Activated T-cell treated with anti-CD3 and anti-CD28 coated beads, Interleukin-2, amount 50 U/mL, for 1 hour (primary cell): Measurements from ENCODE around the gene SLC22A17.
A peak's percentile ranks its signal among the peaks of the same experiment; 100 is the strongest.

Experiments
- DNase-seq: peaks from one replicate; pipeline ENCODE4 v3.0.0-alpha.2; 2020

The SLC22A17 gene

DNA sequence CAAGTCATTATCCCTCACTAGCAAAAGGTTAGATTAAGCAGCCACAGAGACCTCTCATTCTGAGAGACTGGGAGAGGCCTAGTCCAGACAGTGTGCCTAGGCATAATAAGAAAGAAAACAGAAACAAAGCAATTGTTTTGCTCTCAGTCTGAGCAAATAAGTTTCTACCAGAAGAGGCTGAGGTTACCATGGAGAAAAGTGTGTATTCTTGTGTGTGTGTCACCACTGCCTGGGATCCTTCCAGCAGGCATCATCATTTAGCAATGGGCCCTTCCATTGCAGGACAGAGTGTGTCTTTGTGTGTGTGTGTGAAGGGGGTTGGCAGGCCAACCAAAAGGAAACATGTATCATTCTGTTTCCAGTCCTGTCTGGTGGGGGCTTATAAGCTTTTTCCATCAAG is 8.6 kb upstream of the SLC22A17 start:
- DNase-seq: no peak

DNA sequence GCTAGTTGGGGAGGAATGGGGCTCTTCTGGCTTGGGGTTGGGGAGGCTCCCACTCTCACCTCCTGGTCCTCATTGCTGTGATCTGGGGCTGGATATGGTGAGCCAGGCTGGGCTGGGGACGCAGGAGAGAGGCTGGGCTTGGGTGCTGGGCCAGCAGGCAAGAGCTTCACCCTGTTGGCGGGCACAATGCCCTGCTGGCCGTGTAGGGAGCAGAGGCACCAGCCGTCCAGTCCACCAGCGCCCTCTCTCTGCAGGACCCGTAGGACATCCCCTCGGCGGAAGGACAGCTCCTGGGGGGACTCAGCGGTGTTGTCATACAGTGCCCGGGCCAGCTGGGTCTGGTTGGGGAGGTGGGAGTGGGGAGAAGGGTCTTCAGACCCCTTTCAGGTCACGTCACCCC is 7.8 kb upstream of the SLC22A17 start:
- no peak for DNase-seq

DNA sequence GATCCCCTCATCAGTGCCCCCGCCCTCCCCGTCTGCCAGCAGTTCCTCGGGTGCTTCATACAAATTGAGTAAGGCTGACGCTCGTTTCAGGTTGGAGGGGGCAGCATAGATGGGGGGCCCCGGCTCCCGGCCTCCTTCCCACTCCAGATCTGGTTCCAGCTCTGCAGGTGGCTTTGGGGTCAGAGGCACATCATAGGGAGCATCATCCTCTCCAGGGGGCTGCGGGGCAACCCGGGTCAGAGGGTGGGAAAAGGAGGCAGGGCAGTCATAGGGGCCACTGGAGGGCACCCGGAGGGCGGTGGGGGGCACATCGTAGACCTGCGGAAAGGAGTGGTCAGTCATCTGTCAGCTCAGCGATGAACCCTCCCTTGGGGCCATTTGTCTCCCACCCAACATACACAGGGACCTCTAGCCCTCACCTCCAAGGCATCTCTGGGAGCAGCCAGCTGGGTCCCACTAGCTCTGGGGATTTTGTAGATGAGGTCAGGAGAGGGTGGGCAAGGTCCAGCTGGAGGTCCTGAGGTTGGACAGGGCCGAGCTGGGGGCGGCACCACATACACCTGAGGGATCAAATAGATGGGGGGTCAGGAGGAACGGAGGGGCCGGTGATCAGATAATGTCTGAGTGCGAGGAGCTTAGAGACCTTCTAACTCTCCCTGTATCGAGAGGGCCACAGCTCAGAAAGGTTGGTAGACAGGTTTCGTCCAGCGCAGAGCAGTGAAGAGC is 7.2 kb upstream of the SLC22A17 start:
- no peak for DNase-seq

DNA sequence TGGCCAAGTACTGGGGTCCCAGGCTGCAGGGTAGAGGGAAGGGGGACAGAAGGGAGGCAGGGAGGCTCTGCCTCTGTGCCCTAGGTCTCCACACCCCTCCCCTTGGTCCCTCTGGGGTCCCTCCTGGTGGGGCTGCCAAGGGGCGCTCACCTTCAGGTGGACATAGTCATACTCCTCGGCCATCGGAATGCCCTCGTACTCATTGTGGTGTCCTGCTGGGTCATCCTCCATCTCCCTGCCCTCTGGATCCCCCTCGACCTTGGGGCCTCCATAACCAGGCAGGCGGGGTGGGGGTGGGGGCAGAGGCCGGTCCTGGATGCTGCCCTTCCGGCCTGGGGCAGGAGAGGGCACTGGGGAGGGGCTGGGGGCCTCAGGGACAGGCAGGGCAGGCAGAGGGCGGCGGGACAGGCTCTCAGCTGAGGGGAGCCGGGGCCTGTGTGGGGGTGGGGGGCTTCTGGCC is 6.5 kb upstream of the SLC22A17 start:
- no peak for DNase-seq

DNA sequence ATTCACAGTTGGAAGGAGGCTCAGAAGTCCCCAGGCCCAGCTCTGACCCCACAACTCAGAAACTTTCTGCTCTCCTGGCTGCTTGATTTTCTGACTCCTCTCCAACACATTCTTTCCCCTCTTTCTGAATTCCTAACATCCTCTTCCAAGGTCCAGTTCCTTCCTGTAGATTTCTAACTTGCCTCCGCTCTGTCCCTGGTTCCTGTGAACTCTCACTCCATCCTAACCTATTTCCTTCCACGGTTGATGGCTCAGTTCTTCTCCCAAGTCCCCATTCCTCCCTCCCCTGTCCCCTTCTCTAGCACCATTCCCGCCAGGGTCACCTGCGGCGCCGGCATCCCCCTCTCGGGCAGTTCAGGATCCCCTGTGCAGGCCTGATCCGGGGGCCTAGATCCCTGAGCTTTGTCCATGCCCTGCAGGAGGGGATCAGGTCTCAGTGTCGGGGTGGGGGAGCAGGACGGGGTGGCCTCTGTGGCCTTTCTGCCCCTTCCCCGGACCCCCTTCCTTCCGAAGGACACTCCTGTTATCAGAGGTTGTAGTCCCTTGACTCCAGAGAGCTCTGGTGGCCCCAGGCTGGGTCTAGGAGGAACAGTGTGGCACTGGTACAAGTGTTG is 6.0 kb upstream of the SLC22A17 start:
- no peak for DNase-seq

DNA sequence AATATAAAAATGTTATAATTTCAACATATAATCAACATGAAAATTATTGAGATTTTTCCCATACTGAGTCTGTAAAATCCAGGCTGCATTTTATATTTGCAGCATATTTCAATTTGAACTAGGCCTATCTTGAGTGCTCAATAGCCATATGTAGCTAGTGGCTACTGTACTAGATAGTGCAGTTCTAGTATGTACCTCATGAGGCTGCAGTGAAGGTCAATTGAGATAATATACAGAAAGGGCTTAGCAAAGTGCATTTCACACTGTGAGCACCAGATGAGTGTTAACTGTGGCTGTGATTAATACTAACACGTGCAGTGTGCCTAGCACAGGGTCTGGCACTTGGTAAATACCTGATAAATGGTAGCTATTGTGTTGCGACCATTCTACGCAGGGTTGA is 5.4 kb upstream of the SLC22A17 start:
- no peak for DNase-seq

DNA sequence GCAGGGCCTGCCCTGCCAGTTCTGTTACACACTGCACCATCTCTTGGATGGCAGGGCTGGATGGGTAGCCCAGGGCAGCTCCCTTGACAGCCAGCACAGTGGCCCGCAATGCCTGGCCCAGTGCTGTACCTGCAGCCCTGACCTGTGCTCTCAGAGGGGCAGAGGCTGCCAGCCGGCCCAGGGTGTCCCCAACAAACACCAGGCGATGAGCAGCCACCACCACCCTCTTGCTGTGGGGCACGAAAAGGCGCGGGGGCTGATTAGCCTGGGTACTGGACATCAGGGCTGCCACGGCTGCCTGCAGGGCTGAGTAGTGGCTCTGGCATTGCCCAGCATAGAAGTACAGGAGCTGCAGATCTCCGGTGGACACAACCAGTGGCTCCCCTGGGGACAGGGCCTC is 4.6 kb upstream of the SLC22A17 start:
- DNase-seq: no peak

DNA sequence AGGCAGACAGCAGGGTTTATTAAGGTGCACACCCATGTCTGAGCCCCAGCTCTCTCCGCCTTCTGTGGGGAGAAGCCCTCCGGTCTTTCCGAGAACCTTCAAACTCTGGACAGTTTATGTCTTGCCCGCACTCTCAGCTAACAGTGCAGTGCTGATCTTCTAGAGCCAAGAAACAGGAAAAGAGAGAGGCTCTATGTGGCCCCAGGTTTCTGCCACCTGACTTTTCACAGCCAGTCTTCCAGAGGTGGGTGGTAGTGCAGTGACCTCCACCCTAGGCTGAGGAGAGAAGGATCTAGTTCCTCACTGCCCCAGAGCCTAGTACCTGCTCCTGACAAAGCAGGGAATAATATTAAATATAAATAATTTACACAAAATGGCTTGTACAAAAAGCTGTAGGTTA is 4.0 kb upstream of the SLC22A17 start:
- no peak for DNase-seq

DNA sequence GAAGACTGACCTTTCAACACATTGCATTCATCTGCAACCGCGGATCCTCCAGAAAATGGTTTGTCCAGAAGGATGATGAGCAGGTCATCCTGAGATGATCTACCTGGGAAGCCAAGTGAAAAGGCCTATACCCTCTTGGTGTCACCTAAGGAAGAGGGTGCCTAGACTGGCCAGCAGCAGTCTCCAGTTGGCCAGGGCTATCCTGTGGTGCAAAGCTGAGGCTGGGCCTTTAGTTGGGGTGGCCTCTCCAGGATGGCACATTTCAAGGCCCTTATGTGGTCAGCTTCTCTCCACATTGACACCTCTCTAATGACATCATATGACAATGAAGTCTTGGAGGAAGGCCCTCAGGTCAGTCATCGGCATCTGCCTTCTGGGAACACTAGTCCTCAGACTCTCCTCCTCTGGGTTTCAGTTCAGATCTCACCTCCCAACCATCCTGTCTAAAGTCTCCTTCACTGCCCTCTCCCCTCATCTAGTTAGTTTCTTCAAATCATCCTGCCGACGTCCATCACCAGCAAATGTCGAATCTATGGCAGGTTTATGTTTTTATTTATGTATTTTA is 3.3 kb upstream of the SLC22A17 start:
- no peak for DNase-seq

DNA sequence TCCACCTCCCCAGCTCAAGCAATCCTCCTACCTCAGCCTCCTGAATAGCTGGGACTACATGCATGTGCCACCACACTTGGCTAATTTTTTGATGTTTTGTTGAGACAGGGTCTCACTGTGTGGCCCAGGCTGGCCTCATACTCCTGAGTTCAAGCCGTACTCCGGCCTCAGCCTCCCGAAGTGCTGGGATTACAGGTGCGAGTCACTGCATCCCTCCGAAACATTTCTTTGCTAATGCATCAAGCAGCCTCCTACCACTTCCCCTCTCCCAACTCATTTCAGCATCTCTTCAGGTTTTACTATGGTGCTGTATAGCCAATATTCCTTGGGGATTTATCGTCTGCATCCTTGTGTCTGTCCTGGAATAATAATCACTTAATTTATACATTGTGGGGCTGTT is 2.3 kb upstream of the SLC22A17 start:
- no peak for DNase-seq

DNA sequence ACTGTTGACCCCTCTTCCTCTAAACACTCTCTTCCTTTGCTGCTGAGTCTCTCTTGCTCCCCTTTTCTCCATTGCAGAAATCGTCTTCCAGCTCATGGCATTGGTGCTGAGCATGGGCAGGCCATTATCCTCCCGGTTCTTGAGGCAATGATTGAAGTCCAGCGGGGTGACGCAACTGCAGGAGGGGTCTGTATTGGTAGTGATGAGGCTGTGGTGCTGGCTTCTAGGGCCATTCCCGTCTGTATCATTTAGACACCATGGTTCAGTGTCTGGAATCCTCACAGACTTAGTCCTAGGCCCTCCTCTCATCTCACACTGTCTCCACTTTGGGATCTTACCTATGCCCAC is 720 bp upstream of the SLC22A17 start:
- no peak for DNase-seq

DNA sequence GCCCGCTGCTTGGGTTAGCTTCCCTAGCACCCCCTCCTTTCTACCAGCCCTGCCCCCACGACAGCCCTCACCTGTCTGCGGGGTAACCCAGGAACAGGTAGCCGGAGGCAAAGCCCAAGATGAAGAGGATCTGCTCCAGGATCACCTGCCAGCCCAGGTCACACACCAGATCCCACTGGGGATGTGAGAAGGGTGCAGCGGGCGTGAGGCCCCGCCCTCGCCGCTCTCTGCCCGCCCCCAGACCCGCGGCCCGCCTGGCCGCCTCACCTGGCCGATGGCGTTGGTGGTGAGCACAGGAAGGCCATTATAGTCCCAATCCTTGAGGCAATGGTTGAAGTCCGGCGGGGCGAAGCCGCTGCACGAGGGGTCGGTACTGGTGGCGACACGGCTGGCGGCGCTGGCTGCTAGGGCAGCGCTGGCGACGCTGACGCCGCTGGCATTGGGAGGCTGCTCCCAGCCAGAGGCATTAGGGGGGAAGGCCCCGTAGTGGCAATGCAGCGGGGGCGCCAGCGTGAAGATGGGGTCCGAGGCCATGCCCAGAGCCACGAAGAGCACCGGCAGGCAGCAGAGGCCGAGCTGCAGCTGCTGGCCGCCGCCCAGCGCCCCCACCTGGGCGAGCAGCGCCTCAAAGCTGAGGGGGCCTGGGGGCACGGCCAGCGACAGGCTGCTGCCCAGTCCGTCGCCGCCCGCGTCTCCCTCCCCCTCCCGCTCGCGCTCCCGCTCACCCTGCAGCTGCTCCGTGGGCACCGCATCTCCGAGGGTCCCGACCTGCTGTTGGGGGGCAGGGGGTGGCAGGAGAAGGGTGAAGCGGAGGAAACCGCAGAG is 794 bp downstream of the SLC22A17 start:
- DNase-seq: peak; percentile 25

DNA sequence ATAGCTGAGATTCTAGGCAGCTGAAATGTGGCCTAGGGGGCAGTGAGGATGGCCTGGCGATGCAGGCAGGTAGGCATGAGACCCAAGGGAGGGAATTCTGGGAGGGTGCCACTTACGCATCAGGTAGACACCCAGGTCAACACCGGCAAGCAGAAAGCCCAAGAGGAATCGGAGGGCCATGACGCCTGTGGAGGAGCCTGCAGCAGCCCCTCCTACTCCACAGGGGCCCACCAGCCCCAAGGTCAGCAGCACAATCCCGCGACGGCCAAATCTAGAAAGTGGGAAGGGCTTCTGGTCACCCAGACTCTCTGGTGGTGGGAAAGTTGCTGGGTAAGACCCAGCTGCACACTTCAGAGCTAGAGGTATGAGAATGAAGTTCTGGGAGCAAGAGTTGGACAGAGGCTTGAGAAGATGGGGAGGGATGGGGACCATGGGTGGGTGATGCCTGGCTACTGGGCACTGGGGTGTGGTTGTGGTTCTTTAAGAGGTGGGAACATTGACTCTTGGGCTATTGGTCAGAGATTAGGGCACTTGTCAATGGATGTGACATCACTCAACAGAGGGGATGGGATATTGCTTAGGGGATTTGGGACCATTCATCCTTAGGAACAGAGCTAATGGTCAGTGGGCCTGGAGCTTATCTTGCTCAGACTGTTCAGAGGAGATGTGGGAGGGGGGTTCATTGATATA is 3.4 kb downstream of the SLC22A17 start:
- no peak for DNase-seq

DNA sequence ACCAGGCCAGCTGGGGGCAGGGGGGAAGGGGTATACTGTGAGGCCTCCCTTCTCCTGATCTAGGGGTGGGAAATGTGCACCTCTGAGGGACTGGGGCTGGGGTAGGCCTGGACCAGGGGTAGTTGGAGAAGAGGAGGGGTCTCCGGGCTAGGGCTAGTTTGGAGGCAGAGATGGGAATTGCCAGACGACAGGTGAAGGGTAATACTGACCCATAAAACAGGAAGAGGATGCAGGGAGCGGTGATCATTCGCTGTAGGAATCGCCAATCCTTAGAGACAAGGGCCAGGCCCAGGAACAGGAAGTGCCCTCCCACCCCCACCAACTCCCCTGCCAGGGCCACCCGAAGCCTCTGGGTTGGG is 4.4 kb downstream of the SLC22A17 start:
- no peak for DNase-seq

DNA sequence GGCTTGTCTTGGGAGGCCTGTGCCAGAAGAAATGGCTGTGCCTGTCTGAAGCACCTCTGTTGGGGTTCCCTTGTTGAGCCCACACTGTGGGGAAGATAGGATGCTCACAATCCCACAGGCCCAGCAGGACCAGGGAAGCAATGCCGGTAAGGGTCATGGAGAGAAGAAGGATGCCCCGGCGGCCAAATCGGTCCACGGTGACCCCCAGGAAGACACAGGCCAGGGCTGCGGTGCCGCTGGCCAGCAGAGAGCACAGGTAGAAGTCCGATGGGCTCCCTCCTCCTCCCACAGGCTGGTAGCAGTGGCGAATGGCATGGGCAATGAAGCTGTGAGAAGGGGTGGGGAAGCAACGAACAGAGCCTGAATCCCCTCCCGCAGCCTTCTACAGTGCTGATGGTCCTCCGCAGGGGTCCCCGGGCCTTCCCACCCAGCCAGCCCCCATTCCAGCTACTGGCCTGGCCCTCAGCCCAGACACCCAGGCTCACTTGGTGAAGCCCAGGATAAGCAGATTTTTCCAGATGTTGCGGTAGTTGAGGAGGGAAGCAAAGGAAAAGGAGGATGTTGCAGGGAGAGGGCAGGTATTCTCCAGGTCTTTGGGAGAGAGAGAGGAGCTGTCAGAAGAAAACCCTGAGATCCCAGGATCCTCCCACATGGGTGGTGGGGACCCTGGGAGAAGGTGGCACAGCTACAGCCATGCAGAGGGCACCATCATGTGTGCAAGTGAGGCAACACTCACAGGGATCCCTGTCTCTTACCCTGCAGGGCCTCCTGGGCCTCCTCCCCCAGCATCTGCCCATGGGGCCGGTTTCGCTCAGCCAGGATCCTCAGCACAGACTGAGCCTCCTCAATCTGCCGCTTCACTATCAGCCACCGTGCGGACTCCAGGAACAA is 5.0 kb downstream of the SLC22A17 start:
- DNase-seq: no peak

DNA sequence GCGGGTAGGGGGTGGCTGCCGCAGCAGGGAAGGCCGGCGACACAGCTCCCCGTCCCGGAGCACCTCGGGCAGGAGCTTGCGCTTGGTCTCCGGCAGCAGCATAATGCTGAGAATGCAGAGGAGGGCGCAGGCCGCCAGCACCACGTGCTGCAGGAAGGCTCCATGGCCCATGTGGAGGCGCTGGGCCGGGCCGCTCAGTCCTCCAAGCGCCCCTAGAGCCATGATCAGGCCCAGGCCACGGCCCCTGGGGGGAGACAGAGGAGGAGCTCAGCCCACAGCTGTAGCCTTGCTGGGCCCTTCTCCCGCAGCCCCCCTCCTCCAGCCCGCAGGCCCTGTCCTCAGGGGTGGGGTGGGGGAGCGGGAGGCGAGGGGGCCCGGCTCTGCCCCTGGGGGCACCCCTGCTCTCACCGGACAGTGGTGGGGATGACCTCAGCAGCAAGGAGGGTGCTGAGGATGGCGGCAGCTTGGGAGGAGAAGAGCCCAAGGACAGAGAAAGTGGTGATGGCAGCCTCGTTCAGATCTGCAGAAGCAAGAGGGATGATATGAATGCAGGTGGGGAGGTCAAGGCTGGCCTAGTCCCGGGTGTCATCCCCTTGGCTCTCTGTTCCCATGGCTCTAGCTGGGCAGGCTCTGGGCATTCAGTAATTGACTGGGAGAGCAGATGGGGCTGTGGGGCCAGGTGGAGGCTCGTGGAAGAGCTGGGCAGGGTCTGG is 5.8 kb downstream of the SLC22A17 start:
- DNase-seq: no peak

DNA sequence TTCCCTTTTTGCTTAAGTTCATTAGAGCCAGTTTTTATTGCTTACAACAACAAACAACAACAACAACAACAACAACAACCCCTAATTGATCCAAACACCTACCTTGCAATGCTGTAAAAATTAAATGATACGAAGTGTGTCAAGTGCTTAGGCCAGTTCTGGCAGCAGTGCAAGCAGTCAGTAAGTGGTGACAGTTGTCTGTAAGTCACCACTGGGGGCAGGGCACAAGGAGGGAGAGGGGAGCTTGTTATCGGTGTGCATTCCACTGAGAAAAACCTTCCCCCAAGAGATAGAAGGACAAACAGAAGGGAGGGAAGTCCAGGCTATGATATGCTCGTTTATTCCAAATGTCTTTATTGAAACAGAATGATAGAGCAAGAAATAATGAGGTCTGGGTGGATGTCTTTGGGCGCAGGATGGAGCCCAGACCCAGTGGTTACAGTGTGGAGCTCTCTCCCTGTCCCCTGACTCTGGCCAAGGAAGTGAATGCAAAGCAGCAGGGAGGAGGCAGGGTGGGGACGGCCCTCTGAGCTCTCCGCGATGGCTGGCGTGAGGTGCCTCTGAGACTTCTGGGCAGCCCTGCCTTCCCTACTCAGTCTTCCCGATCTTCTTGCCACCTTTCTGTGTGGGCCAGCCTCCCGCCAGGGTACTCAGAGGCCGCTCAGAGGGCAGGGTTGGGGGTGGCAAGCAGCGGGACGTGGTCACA is 6.5 kb downstream of the SLC22A17 start:
- no peak for DNase-seq

DNA sequence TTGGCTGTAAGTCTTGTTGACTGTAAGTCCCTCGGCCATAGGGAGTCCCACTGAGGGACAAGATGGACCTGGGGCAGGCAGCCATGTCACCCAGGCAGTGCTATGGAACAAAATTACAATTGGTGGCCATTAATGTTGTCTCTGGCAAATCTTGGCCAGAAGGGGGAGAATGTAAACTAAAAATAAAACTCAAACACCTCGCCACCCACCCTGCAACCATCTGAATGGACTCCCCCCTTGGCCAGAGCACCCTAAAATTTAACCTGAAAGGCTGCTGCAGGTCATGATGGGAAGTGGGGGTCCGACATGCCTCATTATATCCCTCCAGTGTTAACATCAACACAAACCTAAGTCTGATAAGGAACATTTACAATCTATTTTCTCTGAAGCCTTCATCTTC is 8.2 kb downstream of the SLC22A17 start:
- DNase-seq: no peak

DNA sequence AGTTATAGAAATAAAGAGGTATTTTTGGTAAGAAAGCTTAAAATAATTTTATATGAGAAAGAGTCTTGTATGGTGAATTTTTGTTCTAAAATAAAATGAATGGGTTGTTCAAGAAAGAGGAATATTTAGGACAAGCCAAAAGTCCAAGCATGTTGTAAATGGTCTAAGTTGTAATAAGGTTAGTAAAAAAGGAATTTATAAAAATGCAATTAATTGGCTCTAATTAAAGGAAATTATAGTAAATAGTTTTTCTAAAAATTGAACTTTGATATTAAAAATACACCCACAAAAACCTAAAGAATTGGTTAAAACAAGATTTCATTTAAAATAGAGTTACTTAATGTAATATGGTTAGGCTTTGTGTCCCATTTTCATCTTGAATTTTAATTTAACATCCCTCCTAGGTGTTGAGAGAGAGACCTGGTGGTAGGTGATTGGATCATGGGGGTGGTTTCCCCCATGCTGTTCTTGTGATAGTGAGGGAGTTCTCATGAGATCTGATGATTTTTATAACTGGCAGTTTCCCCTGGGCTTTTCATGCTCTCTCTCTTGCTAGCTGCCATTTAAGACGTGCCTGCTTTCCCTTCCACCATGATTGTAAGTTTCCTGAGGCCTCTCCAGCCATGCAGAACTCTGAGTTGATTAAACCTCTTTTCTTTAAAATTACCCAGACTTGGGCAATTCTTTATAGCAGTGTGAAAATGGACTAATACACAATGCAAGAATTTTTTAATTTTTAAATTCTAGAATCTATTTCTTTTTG is 13.0 kb downstream of the SLC22A17 start:
- no peak for DNase-seq

DNA sequence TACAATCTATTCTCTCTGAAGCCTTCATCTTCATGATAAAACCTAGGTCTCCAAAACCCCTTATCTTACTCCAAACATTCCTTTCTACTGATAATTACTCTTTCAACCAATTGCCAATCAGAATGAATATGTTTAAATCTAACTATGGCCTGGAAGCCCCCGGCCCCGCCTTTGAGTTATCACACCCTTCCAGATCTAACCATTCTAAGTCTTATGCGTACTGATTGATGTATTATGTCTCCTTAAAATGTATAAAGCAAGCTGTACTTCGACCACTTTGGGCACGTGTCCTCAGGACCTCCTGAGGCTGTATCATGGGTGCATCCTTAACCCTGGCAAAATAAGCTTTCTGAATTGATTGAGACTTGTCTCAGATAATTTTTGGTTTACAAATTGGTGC is 17.1 kb downstream of the SLC22A17 start:
- DNase-seq: no peak
